HT1080 (cell line): Measurements from ENCODE around the gene CHMP1A. TPM values are rescaled to one million over a fixed set of nuclear protein-coding genes. Genes with fewer than 3 reads are reported as not detected.
A peak's percentile ranks its signal among the peaks of the same experiment; 100 is the strongest.
"Not testable (repeated sequence)": the region's sequence is repeated elsewhere in the genome, so short reads cannot be mapped to it uniquely, and the experiment has no call there.

Experiments used
- DNase-seq: peaks from one replicate; pipeline ENCODE4 v3.0.0-alpha.2; 2015; ENCODE audit warnings: low read depth
- total RNA-seq: library from RNA; depleted of rRNA; stranded (reverse); fragments of >200 nt; shearing (Covaris generic); gene quantifications from 2 replicates; pipeline ENCODE4 v1.2.3, GENCODE V29; 2014

CHMP1A gene
- total RNA-seq, 1 experiment from 2014 or later: 120 TPM

GRCh38 chr16:89693289-89693731, 35.8 kb upstream of the CHMP1A start:
- DNase-seq: no peak

DNA sequence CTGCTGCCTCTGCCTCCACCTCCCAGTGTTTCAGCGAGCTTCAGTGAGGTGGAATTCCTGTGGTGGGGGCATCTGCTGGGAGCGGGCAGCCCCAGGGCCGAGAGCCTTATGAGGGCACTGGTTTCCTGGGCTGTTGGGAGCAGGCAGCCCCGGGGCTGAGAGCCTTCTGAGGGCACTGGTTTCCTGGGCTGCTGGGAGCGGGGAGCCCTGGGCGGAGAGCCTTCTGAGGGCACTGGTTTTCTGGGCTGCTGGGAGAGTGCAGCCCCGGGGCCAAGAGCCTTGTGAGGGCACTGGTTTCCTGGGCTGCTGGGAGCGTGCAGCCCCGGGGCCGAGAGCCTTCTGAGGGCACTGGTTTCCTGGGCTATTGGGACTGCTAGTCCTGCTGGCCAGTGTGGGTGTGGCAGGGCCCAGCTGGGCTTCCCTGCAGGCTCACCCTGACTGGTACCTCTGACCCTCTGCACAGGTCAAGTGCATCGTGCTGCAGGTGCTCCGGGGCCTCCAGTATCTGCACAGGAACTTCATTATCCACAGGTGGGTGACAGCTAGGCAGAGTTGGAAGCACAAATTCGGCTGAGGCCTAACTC, 34.6 kb upstream of the CHMP1A start:
- DNase-seq: no peak

DNA sequence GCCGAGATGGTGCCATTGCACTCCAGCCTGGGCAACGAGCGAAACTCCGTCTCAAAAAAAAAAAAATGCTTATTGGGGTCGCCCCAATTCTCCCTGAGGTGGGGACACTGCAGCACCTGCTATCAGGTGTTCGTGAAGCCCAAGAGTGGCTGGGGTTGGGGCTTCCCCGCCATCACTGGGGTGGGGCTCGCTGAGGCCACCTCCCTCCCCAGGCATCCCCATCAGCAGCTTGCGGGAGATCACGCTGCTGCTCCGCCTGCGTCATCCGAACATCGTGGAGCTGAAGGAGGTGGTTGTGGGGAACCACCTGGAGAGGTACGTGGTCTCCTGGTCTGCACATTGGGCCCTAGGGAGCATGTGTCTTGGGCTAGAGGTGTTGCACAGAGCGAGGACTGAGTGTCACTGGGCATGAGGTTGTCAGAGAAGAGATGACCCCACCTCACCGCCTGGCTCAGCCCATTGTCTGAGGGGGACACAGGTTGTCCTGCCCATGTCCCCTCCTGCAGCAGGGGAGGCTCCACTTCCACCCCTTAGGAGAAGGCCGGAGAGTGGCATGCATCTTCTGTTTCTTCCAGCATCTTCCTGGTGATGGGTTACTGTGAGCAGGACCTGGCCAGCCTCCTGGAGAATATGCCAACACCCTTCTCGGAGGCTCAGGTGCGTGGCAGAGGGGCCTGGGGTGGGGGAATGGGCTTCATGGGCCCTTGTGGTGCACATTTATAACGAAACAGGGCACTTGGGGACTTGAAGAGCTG, 33.9 kb upstream of the CHMP1A start:
- no peak for DNase-seq

DNA sequence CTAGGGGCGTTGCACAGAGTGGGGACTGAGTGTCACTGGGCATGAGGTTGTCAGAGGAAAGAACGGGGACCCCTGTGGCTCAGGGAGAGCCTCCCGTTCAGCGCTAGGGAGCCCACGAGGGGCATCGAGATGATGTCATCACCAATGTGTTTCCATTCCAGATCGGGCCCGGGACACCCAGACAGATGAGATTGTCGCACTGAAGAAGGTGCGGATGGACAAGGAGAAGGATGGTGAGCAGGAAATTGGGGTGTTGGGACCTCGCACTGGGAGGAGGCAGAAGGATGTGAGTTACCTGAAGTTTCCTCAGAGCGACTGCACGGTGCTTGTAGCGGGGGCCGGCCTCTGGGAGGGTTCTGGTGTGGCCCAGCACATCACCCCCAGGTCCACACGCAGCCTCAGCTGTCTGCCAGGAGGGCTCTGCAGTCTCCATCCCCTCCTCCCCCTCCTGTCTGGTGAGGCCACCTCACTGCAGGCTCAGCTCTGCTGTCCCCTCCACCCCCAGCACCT, 32.9 kb upstream of the CHMP1A start:
- DNase-seq: no peak

- not testable (repeated sequence) for DNase-seq
Observed at GRCh38 chr16:89689621-89690020, 32.1 kb upstream of the CHMP1A start.

GRCh38 chr16:89689142-89689541, 31.6 kb upstream of the CHMP1A start:
- no peak for DNase-seq

DNA sequence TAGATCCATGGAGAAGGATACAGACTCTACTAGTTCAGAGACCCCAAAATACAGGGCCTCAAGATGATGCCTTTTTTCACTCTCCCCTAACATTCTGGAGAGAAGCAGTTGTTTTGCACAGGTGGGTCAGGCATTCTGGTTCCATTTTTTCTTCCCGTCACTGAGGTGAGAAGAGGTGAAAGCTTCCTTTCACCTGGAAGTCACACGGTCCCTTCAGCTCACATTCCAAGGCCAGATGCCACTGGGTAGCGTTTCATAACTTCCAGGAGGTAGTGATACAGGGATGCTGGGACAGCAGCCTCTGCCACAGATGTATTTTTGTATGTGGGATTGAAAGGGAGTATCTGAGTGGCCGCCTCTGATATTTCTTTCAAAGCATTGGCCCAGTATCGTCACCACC, 30.9 kb upstream of the CHMP1A start:
- DNase-seq: no peak

GRCh38 chr16:89687092-89687940, 29.8 kb upstream of the CHMP1A start:
- DNase-seq: peak; percentile 26

GRCh38 chr16:89686520-89687091, 29.1 kb upstream of the CHMP1A start, which contains the start of gene CDK10:
TSS of gene CDK10 (plus strand) at chr16:89686689. CDS start at chr16:89686711, 22 bp downstream.
- peak; percentile 80 for DNase-seq

- no peak for DNase-seq
Observed at GRCh38 chr16:89685916-89686315, 28.4 kb upstream of the CHMP1A start.

GRCh38 chr16:89678258-89678657, 20.8 kb upstream of the CHMP1A start:
- no peak for DNase-seq

DNA sequence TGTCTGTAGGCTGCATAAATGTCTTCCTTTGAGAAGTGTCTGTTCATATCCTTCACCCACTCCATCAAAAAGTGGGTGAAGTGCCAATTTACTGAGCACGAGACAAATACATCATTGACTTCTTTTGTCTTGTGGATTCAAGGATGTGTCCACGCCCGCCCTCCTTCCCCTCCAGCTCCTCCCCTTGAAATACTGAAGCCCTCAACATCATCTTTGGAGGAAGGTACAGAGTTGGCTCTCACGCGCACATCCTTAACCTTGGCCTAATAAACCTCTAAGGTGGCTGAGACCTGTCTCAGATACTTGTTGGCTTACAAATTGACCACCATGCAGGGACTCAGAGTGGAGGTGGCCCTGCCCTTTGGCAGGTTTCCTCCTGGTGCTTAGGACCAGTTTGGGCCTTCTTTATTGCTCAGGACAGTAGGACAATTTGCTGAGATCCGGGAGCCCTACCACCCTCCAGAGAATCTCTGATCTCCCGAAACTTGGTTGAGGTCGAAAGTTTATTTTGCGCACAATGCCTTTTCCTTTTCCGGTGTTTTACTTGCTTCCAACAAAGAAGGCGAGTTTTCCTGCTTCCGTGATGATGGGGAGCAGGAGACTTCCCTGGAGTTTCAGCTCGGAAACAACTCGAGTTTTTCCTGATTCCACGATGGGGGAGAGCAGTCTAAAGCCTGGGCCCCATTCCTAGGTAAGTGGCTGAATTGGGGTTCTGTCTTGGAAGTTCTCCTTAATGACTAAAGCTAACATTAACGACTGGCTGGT, 14.9 kb upstream of the CHMP1A start:
- no peak for DNase-seq

- not testable (repeated sequence) for DNase-seq
Observed at GRCh38 chr16:89671565-89671964, 14.1 kb upstream of the CHMP1A start.

GRCh38 chr16:89670496-89671431, 13.3 kb upstream of the CHMP1A start:
- DNase-seq: peak; percentile 42

DNA sequence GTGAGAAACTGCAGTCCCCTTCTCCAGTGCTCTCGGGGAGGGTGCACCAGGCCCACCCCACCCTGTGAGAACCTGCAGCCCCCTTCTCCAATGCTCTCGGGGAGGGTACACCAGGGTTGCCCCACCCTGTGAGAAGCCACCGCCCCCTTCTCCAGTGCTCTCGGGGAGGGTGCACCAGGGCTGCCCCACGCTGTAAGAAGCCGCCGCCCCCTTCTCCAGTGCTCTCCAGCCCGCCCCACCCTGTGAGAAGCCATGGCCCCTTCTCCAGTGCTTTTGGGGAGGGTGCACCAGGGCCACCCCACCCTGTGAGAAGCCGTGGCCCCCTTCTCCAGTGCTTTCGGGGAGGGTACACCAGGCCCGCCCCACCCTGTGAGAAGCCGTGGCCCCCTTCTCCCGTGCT, 12.2 kb upstream of the CHMP1A start:
- DNase-seq: no peak

DNA sequence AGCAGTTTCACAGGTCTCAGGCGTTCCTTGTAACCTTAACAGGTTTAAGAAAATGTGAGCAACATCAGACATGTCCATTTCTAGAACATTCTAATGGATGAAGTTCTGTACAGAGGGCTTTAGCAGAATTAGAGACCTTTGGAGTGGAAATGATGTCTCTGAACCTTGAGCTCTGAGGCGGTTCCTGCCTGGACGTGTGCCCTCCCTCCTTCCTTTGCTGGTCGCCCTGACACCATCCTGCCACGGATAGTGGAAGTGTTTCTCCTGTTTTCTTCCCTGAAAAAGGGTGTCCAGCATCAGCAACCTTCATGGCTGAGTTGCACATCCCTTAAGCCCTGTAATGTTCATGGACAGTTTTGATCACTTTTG, 11.3 kb upstream of the CHMP1A start:
- DNase-seq: no peak

DNA sequence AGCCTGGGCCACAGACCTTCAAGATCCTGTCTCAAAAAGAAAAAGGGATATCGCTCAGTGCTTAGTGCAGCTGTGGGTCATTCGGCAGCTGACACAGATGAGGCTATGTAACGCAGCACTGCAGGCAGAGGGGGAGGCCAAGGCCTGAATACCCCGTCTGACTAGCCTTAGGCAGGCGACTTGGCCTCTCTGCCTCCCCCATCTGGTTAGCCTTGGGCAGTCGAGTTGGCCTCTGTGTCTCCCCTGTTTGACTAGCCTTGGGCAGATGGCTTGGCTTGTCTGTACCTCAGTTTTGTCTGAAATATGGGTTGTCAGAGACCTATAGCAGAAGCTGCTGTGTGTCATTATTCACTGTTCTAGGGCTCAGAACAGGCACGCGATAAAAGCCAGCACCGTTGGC, 10.1 kb upstream of the CHMP1A start:
- DNase-seq: no peak

DNA sequence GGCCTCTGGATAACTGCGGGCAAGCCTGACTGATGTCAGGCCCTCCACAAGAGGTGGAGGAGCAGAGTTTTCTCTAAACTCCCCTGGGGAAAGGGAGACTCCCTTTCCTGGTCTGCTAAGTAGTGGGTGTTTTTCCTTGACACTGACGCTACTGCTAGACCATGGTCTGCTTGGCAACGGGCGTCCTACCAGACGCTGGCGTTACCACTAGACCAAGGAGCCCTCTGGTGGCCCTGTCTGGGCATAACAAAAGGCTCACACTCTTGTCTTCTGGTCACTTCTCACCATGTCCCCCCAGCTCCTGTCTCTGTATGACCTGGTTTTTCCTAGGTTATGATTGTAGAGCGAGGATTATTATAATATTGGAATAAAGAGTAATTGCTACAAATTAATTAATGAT, 9.5 kb upstream of the CHMP1A start:
- peak; percentile 51 for DNase-seq

- DNase-seq: not testable (repeated sequence)
Observed at GRCh38 chr16:89664238-89664637, 6.7 kb upstream of the CHMP1A start.

DNA sequence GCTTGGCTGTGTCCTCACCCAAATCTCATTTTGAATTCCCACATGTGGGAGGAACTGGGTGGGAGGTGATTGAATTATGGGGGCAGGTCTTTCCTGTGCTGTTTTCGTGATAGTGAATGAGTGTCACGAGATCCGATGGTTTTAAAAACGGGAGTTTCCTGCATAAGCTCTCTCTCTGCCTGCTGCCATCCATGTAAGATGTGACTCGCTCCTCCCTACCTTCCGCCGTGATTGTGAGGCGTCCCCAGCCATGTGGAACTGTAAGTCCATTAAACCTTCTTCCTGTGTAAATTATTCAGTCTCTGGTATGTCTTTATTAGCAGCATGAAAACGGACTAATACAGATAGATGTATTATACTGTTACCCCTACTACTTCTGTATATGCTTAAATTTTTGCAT, 3.7 kb upstream of the CHMP1A start:
- DNase-seq: no peak
